Spinal cord (tissue), 10 donors: Measurements from ENCODE around the gene FAM181B. TPM values are rescaled to one million over a fixed set of nuclear protein-coding genes. Genes with fewer than 3 reads are reported as not detected.

Source experiments
- DNase-seq, 6 donors: peaks; one replicate each; pipeline versions ENCODE4 v3.0.0 to v3.0.0-alpha.2; 2013 to 2015; ENCODE audit warnings: low spot score in 6 of 6, low read depth in 4 of 6
- H3K27ac ChIP-seq: one replicate; pipeline ENCODE4 v1.5.1; 2013; ENCODE audit warnings: low read depth, low read length, control low read depth
- H3K27me3 ChIP-seq: one replicate; pipeline ENCODE4 v1.6.1; 2013; ENCODE audit warnings: low read length; ENCODE audit not compliant: control insufficient read depth, insufficient read depth
- H3K36me3 ChIP-seq: one replicate; pipeline ENCODE4 v1.6.1; 2013; ENCODE audit warnings: low read length; ENCODE audit not compliant: control insufficient read depth, insufficient read depth
- H3K4me1 ChIP-seq: one replicate; pipeline ENCODE4 v1.6.1; 2013; ENCODE audit warnings: low read length; ENCODE audit not compliant: control insufficient read depth, insufficient read depth
- H3K4me3 ChIP-seq: one replicate; pipeline ENCODE4 v1.5.1; 2013; ENCODE audit warnings: low read depth, low read length, control low read depth
- H3K9me3 ChIP-seq: one replicate; pipeline ENCODE4 v1.6.1; 2013; ENCODE audit warnings: low read length; ENCODE audit not compliant: control insufficient read depth, insufficient read depth
- WGBS: methylation state at CpG from one replicate; pipeline ENCODE4 v1.1.5; 2013; ENCODE audit warnings: missing lambda C conversion rate; ENCODE audit not compliant: insufficient coverage; 5-methylcytosine and 5-hydroxymethylcytosine counted together
- polyA plus RNA-seq, 2 donors: library from polyadenylated mRNA; unstranded; fragments of 120-200 nt; gene quantifications; one replicate each; pipeline ENCODE4 v1.2.1, GENCODE V29; 2013; ENCODE audit not compliant: insufficient read length in 2 of 2
- total RNA-seq, 2 donors: library from RNA; depleted of rRNA in 1 of 2; stranded (reverse); fragments of 120-200 nt in 1 of 2; fragments of >200 nt in 1 of 2; gene quantifications; one replicate each; pipeline versions ENCODE4 v1.2.3 to v1.2.4, GENCODE V29; 2013 to 2014
- donor health status: healthy.

FAM181B gene
- total and polyA plus RNA-seq, 4 donors: 24.4 to 64.7 (median 38.6) TPM

- no CpG with 5 or more reads among the region's 4 CpGs for WGBS
- Histone ChIP-seq H3K9me3 (no peaks in the 10 kb centered on the region), H3K27ac (no peak overlapping the region), H3K4me1 (peaks cover 8% of the 10 kb centered on the region), H3K4me3 (no peak overlapping the region), H3K36me3 (no peaks in the 10 kb centered on the region), H3K27me3 (no peaks in the 10 kb centered on the region)
- peak in 2 of 6 donors; percentile 44 to 47 for DNase-seq
Measured at GRCh38 chr11:82738091-82738490, 4.4 kb upstream of the FAM181B start.

GRCh38 chr11:82734120-82734479 lies 436 bp upstream of the FAM181B start:
- Histone ChIP-seq H3K9me3 (no peaks in the 10 kb centered on the region), H3K4me1 (peaks cover 13% of the 10 kb centered on the region), H3K27ac (peak overlapping the region; percentile 72), H3K27me3 (peaks cover 5% of the 10 kb centered on the region), H3K36me3 (peaks cover 6% of the 10 kb centered on the region), H3K4me3 (peak overlapping the region; percentile 85)
- WGBS: 19% methylated on average over 8 of the region's 9 CpGs
- DNase-seq: no peak

GRCh38 chr11:82732734-82733443 lies 775 bp downstream of the FAM181B start:
- under 1% methylated on average over 93 of the region's 93 CpGs for WGBS
- no peak for DNase-seq
- Histone ChIP-seq H3K27ac (peak overlapping the region; percentile 94), H3K4me3 (peak overlapping the region; percentile 85), H3K27me3 (peaks cover 5% of the 10 kb centered on the region), H3K36me3 (peaks cover 9% of the 10 kb centered on the region), H3K9me3 (no peaks in the 10 kb centered on the region), H3K4me1 (peaks cover 13% of the 10 kb centered on the region)

GRCh38 chr11:82732348-82732733 lies 1.3 kb downstream of the FAM181B start:
- H3K4me3 ChIP-seq: peak overlapping the region; percentile 80
- peaks cover 9% of the 10 kb centered on the region for H3K36me3 ChIP-seq
- 2% methylated on average over 37 of the region's 37 CpGs for WGBS
- peaks cover 13% of the 10 kb centered on the region for H3K4me1 ChIP-seq
- no peaks in the 10 kb centered on the region for H3K9me3 ChIP-seq
- peaks cover 5% of the 10 kb centered on the region for H3K27me3 ChIP-seq
- peak overlapping the region; percentile 91 for H3K27ac ChIP-seq
- peak in 1 of 6 donors; percentile 44 for DNase-seq

- Histone ChIP-seq H3K4me3 (peak overlapping the region; percentile 80), H3K27me3 (peaks cover 5% of the 10 kb centered on the region)
Measured at GRCh38 chr11:82731691-82732277, 1.9 kb downstream of the FAM181B start.

GRCh38 chr11:82730754-82731153 lies 2.9 kb downstream of the FAM181B start:
- Histone ChIP-seq H3K9me3 (no peaks in the 10 kb centered on the region), H3K4me1 (peaks cover 13% of the 10 kb centered on the region), H3K4me3 (peak overlapping the region; percentile 80), H3K36me3 (peaks cover 9% of the 10 kb centered on the region), H3K27me3 (peaks cover 5% of the 10 kb centered on the region), H3K27ac (peak overlapping the region; percentile 91)
- 39% methylated on average over 5 of the region's 5 CpGs for WGBS
- peak in 2 of 6 donors; percentile 47 to 58 for DNase-seq

More at GRCh38 chr11:82731691-82732277, 1.9 kb downstream of the FAM181B start:
- H3K27ac ChIP-seq: peak overlapping the region; percentile 91
- H3K4me1 ChIP-seq: peaks cover 13% of the 10 kb centered on the region
- 22% methylated on average over 4 of the region's 11 CpGs for WGBS
- H3K36me3 ChIP-seq: peaks cover 9% of the 10 kb centered on the region
- H3K9me3 ChIP-seq: no peaks in the 10 kb centered on the region
- DNase-seq: peak in 1 of 6 donors; percentile 34

GRCh38 chr11:82730286-82730685 lies 3.4 kb downstream of the FAM181B start:
- Histone ChIP-seq H3K27me3 (peaks cover 5% of the 10 kb centered on the region), H3K9me3 (no peaks in the 10 kb centered on the region), H3K4me3 (peak overlapping the region; percentile 80), H3K4me1 (peaks cover 13% of the 10 kb centered on the region), H3K36me3 (peaks cover 9% of the 10 kb centered on the region), H3K27ac (peak overlapping the region; percentile 91)
- WGBS: no CpG with 5 or more reads among the region's 4 CpGs
- no peak for DNase-seq

GRCh38 chr11:82724026-82724425 lies 9.6 kb downstream of the FAM181B start:
- Histone ChIP-seq H3K4me3 (no peak overlapping the region), H3K9me3 (no peaks in the 10 kb centered on the region), H3K36me3 (peaks cover 3% of the 10 kb centered on the region), H3K4me1 (peaks cover 22% of the 10 kb centered on the region), H3K27me3 (no peaks in the 10 kb centered on the region), H3K27ac (no peak overlapping the region)
- no CpG with 5 or more reads among the region's 5 CpGs for WGBS
- DNase-seq: peak in 1 of 6 donors; percentile 33

GRCh38 chr11:82722231-82722630 lies 11.4 kb downstream of the FAM181B start:
- Histone ChIP-seq H3K9me3 (no peaks in the 10 kb centered on the region), H3K4me1 (peaks cover 29% of the 10 kb centered on the region), H3K4me3 (no peak overlapping the region), H3K27me3 (no peaks in the 10 kb centered on the region), H3K27ac (no peak overlapping the region), H3K36me3 (no peaks in the 10 kb centered on the region)
- DNase-seq: peak in 1 of 6 donors; percentile 59
